ENCODE measurements around the gene NKTR.

NKTR gene

DNA sequence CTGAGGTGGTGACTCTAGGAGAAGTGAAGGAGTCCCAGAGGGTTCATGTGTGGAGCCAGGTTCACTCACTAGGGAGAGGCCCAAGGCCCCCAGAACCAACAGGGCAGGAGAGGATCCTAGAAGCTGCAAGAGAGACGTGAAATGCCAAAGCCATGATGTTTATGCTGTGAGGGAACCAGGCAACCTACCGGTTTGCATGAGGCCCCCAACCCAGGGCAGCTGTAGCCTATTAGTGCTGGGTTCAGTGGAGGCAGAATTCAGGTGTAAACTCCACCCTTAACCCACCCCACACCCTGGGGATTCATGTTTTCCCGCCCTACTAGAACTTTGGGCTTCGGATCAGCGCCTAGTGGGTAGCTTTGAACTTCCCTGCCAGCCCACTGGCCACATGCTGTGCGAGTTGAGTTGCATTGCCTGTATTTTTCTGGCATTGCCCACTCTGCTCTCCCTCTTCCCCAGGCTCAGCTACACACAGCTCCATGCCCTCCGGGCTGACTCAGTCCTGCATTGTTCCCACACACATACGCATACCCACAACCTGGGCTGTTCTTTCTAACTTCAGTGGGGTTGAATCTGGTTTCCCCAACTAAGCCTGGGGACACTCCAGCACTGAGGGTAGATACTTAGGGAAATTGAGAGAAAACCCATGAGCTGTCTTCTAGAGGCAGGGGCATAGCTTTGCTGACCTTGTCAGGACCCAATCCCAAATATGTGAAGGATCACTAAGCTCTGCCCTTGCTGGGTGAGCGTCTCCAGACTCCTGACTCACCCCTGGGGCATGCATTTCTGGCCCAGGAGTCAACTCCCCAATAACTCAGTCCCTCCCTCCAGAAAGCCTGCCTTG is 51.0 kb downstream of the NKTR start:
- DNase-seq, result no peak

DNA sequence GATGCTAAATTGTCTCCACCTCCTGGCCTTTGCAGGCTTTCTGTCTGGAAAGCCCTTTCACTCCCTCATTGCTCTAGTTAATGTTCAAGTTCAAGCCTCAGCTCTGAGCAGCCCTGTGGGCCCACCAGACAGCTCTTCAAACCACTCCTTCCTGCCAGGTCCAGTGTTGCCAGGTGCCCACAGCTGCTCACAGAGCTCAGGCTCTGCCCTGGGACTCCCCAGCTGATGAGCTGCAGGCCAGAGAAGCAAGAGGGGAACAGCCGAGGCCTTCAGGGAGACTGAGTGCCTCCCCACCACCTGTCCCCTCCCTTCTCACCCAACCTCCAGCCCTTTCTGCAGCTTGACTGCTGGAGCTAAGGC is 51.7 kb downstream of the NKTR start:
- no peak for DNase-seq

DNA sequence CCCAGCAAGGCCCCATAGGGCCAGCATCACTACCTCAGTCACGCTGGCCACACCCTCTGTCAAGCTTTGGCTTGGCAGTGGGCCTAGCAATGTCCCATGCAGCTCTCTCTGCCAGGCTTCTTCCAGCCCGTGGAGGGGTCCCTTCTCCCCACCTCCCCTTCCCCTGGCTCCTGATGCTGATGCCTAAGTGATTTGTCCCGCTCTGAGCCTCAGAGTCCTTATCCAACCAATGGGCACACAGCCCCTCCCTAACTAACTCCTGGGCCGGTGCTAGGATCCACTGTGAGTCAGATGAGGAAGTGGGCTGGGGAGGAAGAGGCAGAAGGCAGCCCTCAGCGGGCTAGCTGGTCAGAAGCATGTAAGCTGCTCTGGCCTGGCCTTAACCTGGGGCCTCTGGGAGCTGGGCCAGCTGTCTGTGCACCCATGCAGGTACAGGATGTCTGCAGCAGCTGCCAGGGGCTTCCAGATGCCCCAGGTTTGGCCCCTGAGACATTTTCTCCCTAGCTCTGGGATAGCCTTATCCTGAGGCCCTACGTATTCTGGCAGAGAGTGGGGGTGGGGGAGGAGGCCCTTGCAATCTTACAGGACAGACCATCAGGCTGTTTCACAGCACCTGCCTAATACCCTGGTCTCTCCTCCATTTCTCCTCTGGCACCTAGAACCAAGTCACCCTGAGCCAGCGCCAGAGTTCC is 52.3 kb downstream of the NKTR start:
- peak; percentile 15 for DNase-seq

DNA sequence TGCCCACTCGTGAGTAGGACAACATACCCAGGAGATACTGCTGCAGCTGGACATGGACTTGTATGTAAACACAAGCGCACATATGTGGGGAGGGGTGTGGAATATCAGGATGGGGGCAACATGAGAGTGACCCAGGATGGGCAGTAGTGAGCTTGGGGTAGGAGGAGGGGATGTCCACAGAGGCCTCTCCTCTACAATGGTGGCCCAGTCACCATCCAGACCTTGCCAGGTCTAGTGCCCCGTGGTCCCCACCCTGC is 52.7 kb downstream of the NKTR start:
- DNase-seq, result no peak

DNA sequence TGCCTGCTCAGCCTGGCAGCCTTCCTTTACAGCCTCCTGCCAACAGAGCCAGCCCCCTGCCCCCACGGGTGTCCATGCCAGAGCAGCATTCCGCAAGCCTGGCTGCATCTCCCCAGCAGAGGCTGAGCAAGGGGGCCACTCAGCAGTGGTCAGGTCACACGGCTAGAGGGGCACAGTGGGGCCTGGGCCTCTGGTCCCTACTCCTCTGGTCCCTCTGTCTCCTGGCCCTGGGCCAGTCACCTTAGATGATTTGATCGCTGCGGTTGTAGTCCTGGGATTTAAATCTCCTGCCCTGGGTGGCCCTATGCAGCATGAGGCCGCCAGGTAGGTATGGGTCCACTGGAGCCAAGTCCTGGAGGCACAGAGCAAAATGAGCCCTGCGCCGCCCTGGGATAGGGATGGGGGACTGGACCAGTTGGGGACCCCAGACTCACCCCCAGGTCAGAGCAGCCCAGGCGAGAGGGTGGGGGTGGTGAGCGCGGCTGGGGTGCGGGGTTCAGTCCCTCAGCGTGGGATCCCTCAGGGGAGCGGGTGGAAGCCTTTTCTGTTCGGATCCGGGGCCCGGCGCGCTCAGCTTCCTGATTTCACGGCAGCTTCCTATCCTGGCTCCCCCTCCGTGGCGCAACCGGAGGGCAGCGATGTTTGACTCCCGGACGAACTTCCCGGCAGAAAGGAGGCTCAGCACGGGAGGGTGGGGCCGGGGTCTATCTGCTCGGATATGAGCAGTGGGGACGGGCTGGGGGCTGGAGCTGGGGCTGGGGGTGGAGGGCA is 53.3 kb downstream of the NKTR start, which contains the start of gene ZBTB47:
ZBTB47 (plus strand) TSS at position 138 of the 771 bp plus-strand sequence. CDS start 4,659 bp downstream, outside the sequence.
- DNase-seq, result no peak

DNA sequence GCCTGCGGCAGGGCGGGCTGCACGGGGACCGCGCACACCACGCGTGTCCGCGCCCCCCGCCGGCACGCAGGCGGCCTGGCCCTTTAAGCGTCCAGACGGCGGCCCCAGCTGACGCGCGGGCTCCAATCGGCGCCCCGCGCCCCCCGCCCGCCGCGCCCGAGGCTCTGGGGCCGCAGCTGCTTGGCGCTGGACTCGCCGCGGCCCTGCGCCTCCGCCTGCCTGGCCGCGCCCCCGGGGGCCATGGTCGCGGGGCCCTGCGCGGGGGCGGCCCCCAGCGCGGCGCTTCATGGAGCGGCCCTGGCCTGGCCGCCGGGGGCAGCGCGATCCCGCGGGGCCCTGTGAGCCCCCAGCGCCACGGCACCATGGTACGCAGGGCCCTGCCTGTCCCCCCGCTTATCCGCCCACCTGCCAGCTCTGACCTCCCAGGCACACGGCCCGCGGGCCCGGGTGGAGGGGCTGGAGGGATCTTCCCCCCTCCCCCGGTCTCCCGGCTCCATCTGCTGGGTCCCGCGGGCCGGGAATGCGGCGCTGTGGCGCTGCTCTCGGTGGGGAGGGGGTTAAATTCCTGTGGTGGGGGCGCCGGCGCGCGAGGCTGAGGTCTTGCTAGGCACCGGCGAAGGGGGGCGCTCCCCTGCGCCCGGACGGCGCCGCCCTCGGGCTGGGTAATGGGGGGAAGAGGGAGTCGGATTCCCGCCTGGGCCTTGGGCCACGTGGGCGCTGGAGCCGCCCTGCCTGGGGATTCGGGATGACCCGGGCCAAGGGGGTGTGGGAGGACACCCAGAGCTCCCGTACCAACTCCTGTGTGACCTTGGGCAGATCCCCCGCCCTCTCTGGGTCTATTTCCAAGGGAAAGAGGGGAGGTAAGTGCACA is 54.1 kb downstream of the NKTR start:
- DNase-seq, result no peak

DNA sequence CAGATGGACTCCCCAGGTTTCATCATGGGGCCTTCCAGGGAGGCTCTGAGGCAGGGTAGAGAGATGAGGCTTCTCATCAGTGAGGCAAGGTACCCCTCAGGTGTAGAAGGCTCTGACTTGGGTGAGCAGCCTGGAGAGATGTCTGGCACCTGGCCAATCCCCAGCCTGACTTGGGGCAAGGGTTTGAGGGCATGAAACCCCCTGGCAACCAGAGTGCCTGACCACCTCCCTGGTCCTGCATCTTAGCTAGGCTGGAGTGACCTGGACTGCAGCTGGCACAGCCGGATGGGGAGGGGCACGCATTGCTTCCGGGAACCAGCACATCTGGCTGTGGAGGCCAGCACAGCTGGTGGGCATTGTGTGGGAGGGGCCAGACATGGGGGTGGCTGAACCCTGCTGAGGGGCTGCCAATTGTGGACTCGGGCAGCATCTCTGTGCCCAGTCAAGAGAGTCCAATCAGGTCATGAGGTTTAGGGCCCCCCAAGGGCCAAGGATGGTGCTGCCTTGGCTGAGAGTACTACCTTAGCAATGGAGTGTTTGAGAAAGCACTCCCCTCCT is 54.9 kb downstream of the NKTR start:
- no peak for DNase-seq

DNA sequence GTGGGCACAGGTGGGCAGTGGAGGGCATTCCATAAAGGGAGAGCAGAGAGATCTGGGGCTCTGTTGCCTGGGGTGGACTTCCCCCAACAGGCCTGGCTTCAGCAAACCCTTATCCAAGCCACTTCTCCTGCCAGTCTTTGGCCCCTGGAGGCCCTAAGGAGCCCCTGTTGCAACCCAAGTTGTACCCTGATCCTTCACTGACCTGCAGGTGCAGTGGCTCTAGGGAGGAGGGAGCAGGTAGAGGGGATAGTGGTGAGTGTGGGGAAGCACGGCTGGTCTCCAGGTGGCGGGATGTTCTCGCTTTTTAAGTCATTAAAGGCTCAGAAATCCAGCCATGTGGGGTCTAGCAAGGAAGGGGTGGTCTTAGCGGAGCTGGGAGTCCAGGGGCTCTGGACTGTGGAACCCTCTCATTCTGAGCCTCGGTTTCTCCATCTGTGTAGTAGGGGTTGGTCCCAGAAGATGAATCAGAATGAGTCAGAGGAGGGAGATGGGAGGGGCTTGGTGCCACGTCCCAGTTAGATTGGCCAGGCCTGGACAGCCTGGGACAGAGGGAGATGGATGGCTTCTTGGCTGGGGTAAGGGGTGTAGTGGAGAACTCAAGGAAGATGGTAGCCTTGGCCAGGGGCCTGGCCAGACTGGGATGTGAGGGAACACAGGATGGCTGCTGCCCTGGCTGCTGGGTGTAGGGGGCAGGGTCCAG is 55.6 kb downstream of the NKTR start:
- no peak for DNase-seq

DNA sequence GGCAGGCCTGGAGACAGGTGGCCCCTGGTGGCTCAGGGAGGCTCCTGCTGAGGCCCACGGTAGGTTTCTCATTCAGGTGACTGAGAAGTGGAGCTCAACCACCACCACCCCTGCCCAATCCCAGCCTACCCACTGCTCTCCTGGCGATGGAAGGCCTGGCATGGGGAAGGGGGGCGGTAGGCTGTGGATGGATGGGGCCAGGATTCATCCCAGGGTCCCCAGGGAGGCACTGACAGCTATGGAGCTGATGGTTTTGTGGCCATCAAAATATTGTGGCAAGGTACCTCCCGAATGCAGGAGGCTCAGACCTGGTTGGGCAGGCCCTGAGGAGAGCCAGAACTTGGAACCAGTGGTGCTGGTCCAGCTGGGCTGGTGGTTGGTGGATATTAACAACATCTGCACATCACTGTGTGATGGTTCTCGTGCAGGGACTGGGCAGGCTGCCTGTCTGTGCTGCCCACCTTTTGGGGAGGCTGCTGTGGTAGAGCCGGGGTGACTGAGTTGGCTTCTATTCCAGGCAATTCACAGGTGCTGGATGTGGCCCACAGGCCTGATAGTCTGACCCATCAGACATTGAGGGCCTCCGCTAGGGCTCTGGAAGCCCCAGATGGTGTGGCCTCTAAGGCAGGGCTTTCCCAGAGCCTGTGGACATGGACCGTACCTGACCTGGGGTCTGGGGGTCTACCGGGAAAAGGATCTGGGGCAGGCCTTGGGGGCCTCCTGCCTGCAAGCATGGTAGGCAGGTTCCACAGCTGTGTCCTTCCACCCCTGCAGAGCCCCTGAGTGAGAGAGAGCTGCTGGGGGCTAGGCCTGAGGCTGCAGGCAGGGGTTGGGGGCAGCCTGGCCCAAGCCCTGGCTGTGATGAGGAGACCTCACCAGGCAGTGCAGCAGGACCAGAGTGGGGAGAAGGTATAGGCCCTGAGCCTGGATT is 56.5 kb downstream of the NKTR start:
- DNase-seq, result no peak

DNA sequence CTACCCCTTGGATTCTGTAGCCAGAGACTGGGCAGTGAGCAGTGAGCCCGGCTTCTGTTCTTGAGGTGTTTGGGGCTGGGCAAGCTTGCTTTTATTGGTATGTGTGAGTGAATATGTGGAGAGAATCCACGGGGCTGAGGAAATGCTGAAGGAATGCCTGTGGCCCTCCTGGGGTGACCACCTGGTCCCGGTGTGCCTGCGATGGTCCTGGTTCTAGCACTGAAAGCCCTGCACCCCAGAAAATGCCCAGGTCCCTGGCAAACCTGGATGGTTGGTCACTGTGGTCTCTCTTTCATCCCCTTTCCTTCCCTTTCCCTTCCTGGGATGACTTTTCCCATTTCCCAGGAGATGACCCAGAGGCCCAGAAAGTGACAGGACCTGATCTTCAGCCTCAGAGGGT is 57.2 kb downstream of the NKTR start:
- DNase-seq, result no peak

DNA sequence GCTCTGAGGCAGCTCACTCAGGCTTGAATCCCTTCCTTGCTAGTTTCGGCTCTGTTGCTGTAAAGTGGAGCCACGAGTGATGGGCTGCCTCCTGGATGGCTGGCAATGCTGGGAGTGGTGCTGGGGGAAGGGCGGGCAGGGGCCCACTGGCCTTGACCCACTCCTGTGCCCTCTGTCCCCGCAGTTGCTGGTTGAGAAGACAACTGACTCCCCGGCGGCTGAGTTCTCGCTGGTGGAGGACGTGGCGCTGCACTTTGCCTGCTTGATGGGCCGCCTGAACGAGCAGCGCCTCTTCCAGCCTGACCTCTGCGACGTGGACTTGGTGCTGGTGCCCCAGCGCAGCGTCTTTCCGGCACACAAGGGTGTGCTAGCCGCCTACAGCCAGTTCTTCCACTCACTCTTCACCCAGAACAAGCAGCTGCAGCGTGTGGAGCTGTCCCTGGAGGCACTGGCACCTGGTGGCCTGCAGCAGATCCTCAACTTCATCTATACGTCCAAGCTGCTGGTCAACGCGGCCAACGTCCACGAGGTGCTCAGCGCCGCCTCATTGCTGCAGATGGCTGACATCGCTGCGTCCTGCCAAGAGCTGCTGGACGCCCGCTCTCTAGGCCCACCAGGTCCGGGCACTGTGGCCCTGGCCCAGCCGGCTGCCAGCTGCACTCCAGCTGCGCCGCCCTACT is 57.7 kb downstream of the NKTR start:
- DNase-seq, result no peak

DNA sequence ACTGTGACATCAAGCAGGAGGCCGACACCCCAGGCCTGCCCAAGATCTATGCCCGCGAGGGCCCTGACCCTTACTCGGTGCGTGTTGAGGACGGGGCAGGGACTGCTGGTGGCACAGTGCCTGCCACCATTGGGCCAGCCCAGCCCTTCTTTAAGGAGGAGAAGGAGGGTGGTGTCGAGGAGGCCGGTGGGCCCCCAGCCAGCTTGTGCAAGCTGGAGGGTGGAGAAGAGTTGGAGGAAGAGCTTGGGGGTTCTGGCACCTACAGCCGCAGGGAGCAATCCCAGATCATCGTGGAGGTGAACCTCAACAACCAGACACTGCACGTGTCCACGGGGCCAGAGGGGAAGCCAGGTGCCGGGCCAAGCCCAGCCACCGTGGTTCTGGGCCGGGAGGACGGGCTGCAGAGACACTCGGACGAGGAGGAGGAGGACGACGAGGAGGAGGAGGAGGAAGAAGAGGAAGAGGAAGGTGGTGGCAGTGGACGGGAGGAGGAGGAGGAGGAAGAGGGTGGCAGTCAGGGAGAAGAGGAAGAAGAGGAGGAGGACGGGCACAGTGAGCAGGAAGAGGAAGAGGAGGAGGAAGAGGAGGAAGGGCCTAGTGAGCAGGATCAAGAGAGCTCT is 58.4 kb downstream of the NKTR start:
- DNase-seq, result no peak

DNA sequence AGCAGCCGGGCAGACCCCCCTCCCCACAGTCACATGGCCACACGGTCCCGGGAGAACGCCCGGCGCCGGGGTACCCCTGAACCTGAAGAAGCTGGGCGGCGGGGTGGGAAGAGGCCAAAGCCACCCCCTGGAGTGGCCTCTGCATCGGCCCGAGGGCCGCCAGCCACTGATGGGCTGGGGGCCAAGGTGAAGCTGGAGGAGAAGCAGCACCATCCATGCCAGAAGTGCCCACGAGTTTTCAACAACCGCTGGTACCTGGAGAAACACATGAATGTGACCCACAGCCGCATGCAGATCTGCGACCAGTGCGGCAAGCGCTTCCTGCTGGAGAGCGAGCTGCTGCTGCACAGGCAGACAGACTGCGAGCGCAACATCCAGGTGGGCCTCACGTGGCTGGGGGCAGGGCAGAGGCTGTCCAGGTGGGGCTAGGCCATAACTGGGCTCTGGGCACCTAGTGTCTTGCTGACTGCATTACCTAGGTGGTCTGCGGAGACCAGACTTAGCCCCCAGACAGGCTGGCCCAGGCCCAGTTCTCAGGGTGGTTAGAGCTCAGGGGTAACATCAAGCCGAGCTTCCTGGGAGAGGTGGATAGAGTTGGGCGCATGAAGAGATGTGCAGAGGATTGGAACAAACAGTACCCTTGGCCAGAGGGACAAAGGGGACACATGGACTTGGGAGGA is 59.1 kb downstream of the NKTR start:
- no peak for DNase-seq

DNA sequence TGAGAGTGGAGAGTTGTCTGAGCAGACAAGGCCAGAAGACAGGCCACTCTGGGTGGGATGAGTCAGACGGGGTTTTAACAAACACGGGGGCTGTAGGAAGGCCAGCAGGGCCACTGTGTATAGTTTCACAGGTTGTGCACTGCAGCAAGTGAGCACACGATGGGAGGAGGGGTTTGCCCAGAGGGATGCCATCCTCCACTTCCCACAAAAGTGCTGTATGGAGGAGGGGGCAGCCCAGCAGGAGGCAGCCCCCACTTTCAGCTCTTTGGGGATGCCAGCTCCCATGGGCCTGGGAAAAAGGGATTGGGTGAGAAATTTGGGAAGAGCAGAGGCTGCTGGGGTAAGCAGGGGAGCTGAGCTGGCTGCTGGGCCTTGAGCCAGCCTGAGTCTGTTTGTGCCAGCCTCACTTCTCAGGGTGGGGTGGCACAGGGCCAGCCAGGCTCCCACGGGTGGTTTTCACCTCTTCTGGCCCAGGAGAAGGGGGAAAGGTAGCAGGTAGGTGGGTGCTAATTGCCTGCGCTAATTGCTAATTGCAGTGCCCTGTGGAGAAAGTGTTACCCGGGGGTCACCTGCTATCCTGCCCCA is 59.7 kb downstream of the NKTR start:
- DNase-seq, result no peak

DNA sequence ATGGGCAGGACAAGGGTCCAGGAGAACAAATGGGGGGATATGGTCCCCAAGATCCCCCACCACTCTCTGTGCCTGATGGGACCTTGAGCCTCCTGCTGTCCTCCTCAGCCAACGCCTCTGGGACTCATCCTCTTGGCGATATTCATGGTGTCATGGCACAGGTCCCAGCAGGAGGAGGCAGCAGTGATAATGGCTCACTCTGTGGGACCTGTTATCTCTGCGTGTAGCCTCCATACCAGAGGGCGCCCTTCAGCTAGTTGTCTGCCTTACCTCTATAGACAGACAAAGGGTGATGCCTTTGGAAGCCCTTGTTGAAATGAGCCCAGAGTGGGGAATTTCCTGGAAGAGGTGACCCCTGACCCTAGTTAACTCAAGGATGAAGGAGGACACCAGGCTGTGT is 60.4 kb downstream of the NKTR start:
- DNase-seq, result no peak

DNA sequence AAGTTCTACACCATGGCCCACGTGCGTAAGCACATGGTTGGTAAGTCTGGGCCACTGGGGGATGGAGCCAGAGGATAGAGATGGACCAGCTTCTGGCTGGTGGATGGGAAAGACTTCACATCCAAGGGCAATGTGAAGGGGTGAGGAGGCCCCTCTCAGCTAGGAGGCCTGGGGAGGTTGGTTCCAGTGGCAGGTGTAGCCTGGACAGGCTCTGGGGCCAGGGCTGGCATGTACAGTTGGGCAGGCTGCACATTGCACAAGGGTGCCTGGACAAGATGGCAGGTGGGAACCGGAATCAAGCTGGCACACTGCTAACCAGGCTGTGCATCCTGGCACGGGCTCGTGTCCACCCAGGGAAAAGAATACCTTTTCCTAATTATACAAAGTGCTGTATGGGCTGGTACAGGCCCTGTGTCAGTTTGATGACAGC is 61.1 kb downstream of the NKTR start:
- DNase-seq, result no peak

DNA sequence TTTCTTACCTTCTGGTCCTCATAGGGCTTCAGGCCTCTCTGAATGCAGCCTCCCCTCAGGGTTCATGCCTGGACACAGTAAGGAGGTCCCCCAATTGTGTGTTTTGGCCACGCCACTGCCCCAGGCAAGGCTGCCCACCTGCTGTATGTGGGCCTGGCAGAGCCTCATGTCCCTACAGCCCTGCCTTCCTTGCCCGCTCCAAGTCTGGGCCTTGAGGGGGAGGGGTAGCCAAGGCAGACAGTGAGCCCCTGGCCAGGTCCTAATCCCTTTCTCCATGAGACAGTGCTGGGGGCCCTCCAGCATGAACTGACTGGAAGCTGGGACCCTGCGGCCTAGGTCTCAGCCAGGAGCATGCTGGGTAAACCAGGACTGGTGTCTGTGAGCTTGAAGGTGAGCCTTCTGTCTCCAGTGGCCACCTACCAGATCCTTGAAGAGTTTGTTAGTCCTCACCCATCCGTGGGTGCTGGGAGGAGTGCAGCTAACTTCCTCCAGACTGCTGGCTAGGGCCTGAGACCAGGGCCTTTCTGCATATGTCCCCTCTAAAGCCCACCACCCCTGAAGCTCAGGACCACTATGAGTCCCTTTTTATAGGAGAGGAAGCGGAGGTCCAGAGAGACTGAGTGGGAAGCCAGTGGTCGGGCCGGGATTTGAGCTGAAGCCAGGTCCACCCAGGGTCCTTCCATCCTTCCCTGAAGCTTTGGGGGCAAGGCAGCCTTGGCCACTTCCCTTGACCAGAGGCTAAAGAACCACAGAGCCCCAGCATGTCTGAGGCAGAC is 61.7 kb downstream of the NKTR start:
- no peak for DNase-seq
